Testis (tissue), 2 donors: ENCODE data around the gene SMYD3.

Experiments
- CTCF ChIP-seq, 3 experiments: fragments of 450-650 bp in 2 of 3; fragments of 200-600 bp in 1 of 3; sonication (generic) in 1 of 3; IDR thresholded peaks; one replicate each; pipeline ENCODE4 v1.5.1; 2016 to 2019; ENCODE audit warnings: antibody characterized with exemption in 3 of 3, mild to moderate bottlenecking in 2 of 3, moderate library complexity in 1 of 3
- POLR2A ChIP-seq: fragments of 450-650 bp; IDR thresholded peaks from one replicate; pipeline ENCODE4 v1.6.1; 2017; ENCODE audit warnings: antibody characterized with exemption, mild to moderate bottlenecking, moderate library complexity

GRCh38 chr1:246527402-246528088 lies 20.5 kb upstream of the SMYD3 start:
- TF ChIP-seq CTCF (IDR thresholded peaks at IDR 0.05) (no peak), POLR2A (no peak)
